ENCODE data around the gene SLC16A2. TPM values are rescaled to one million over a fixed set of nuclear protein-coding genes. Genes with fewer than 3 reads are reported as not detected.

SLC16A2 gene
- not detected for total RNA-seq

DNA sequence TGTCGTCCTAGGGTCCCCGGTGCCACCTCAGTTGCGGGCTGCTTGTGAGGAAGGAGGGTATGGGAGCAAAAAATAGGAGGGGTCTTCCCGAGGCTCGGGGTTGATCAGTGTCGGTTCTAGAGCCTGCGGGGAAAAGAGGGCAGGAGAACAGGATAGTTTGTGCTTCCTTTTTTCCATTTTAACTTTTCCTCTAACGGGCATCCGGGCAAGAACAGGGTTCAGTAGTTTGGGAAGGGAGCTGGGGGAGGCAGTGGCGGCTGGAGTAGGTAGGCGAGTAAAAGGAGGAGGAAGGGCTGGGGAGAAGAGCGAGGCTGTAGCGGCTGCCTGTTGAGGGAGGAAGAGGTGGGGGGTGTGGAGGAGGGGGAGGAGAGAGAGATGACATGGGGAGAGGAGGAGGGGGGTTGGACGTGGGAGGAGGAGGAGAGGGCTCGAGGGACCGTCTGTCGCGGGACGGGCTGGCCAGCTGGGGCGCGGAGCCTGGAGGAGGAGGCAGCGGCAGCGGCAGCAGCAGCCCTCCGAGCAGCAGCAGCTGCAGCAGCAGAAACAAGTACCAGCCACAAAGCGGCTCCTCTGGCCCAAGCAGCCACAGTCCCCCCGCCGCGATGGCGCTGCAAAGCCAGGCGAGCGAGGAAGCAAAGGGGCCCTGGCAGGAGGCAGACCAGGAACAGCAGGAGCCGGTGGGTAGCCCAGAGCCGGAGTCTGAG, at the start of gene SLC16A2:
Gene SLC16A2, plus strand, starts transcription at position 458 of the 704 bp plus-strand sequence. Its CDS starts 145 bp downstream, at position 603.
- H3K4me3 Mint-ChIP-seq: peak within 1 kb of the TSS; percentile 81
- no peaks in the 10 kb centered on the region for H3K36me3 Mint-ChIP-seq
- DNase-seq (ENCODE audit: low spot score): no peak
- H3K27me3 Mint-ChIP-seq: peaks cover 13 to 22% of the 10 kb centered on the region in 2 donors
- peaks cover 0 to 9% of the 10 kb centered on the region in 2 donors for H3K4me1 Mint-ChIP-seq (ENCODE audit: low read depth in 2 of 2)
- no peaks in the 10 kb centered on the region for H3K9me3 Mint-ChIP-seq
- no peak within 1 kb of the TSS for H3K27ac Mint-ChIP-seq
- peak; percentile 52 to 57 for ATAC-seq

DNA sequence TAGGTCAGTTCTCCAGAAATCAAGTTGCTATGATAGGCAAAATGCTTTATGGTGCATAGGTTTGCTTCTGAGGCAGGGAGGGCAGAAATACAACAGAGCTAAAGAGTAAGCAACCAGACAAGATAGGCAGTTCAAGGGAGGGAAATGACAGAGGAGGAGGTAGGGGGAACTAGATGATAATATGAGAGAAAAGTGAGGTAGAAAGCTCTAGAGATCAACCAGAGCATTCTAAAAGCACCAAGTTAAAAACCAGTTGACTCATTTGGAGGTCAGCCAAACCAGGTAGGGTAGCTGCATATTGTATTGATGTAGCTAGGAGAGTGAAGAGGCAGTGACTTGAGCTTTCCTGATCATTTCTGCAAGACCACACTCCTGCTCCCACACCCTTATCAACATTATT, 49.0 kb upstream of the SLC16A2 start:
- H3K4me3 Mint-ChIP-seq: no peak overlapping the region
- no peaks in the 10 kb centered on the region for H3K36me3 Mint-ChIP-seq
- H3K4me1 Mint-ChIP-seq (ENCODE audit: low read depth in 2 of 2): no peaks in the 10 kb centered on the region
- DNase-seq (ENCODE audit: low spot score) (no peak), ATAC-seq (no peak)
- H3K27me3 Mint-ChIP-seq: peaks cover 13 to 30% of the 10 kb centered on the region in 2 donors
- H3K27ac Mint-ChIP-seq: no peak overlapping the region
- H3K9me3 Mint-ChIP-seq: no peaks in the 10 kb centered on the region

DNA sequence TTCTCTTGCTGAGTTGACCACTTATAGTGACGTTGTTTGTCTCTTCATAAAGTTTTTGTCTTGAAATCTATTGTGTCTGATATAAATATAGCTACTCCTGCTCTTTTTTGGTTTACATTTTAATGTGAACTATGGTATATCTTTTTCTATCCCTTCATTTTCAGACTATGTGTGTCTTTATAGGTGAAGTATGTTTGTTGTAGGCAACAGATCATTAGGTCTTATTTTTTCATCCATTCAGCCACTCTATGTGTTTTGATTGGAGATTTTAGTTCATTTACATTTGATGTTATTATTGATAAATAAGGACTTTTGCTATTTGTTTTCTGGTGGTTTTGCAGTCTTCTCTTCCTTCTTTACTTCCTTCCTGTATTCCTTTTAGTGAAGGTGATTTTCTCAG, 44.0 kb upstream of the SLC16A2 start:
- H3K9me3 Mint-ChIP-seq: no peaks in the 10 kb centered on the region
- H3K27ac Mint-ChIP-seq: no peak overlapping the region
- no peak overlapping the region for H3K4me3 Mint-ChIP-seq
- no peak for ATAC-seq
- H3K4me1 Mint-ChIP-seq (ENCODE audit: low read depth in 2 of 2): no peaks in the 10 kb centered on the region
- no peak for DNase-seq (ENCODE audit: low spot score)
- no peaks in the 10 kb centered on the region for H3K36me3 Mint-ChIP-seq
- peaks cover 13 to 14% of the 10 kb centered on the region in 2 donors for H3K27me3 Mint-ChIP-seq

DNA sequence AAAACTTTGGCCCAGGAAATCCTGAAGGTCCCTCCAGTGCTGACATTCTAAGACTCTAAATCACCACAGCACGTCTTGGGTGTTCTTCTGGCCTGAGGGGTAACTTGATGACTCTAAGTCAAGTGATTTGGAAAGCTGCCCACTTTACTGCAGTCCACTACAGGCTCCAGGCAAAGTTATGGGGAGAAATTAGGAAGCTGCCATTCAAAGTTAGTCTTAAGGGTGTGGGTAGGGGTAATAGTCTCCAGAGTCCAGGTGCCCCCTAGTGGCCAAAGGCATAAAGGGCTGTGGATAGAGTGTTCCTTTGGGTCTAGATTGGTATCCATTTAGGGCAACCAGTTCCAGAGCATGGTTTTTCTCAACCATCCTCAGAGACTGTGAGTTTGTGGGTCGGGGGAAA, 38.7 kb upstream of the SLC16A2 start:
- peak; percentile 71 to 75 for ATAC-seq
- Mint-ChIP-seq H3K36me3 (no peaks in the 10 kb centered on the region), H3K4me3 (no peak overlapping the region), H3K4me1 (ENCODE audit: low read depth in 2 of 2) (no peaks in the 10 kb centered on the region), H3K27ac (no peak overlapping the region), H3K27me3 (peaks cover 5 to 18% of the 10 kb centered on the region in 2 donors), H3K9me3 (no peaks in the 10 kb centered on the region)
- peak; percentile 64 for DNase-seq (ENCODE audit: low spot score)

DNA sequence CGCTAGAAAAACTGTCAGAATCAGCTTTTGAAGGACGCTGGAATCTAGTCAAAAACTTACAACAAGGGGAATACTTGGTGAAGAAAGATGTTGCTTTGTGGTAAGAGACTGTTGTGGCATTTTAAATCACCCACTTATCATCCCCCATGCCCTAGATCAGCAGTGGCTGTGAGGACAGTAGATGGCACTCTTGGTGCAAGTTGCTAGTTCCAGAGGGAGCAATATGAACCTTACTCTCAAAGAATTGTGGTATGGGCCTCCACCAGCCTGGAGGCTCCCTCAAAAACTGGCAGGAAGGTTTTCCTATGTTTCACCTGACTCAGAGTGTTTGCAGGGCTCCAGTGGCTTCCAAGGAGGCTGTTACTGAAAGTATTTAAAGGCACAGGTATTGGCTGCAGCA, 37.7 kb upstream of the SLC16A2 start:
- no peak for DNase-seq (ENCODE audit: low spot score)
- Mint-ChIP-seq H3K27ac (no peak overlapping the region), H3K9me3 (no peaks in the 10 kb centered on the region)

DNA sequence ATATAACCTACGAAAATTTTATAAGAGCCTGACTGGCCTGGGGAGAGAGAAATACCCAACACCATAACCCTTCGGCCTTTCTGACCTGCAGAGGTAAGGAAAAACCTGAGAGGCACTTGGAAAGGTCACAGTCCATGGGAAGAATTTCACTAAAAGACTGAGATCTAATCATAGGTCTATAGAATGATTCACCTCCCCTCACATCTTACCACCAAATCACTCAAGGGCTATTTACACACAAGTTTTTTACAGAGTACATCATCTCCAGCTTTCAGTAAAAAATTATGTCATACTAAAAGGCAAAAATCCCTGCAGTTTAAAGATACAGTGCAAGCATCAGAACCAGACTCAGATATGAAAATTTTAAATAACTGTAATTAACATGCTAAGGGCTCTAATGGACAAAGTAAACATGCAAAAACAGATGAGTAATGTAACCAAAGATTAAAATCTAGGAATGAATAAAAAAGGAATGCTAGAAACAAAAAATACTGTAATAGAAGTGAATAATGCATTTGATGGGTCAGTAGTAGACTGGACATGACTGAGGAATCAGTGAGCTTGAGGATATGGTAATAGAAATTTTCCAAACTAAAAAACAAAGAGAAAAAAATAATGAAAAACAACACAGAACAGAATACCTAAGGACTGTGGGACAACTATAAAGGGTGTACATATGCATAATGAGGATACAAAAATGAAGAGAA, 32.1 kb upstream of the SLC16A2 start:
- no peaks in the 10 kb centered on the region for H3K36me3 Mint-ChIP-seq
- ATAC-seq (no peak), DNase-seq (ENCODE audit: low spot score) (no peak)
- H3K9me3 Mint-ChIP-seq: no peaks in the 10 kb centered on the region
- H3K4me3 Mint-ChIP-seq: no peak overlapping the region
- H3K27ac Mint-ChIP-seq: no peak overlapping the region
- no peaks in the 10 kb centered on the region for H3K4me1 Mint-ChIP-seq (ENCODE audit: low read depth in 2 of 2)
- H3K27me3 Mint-ChIP-seq: peaks cover 16 to 34% of the 10 kb centered on the region in 2 donors

More for the DNA sequence above, 37.7 kb upstream of the SLC16A2 start:
- H3K4me1 Mint-ChIP-seq (ENCODE audit: low read depth in 2 of 2): no peaks in the 10 kb centered on the region
- H3K27me3 Mint-ChIP-seq: peaks cover 6 to 18% of the 10 kb centered on the region in 2 donors
- H3K36me3 Mint-ChIP-seq: no peaks in the 10 kb centered on the region
- no peak overlapping the region for H3K4me3 Mint-ChIP-seq
- no peak for ATAC-seq

DNA sequence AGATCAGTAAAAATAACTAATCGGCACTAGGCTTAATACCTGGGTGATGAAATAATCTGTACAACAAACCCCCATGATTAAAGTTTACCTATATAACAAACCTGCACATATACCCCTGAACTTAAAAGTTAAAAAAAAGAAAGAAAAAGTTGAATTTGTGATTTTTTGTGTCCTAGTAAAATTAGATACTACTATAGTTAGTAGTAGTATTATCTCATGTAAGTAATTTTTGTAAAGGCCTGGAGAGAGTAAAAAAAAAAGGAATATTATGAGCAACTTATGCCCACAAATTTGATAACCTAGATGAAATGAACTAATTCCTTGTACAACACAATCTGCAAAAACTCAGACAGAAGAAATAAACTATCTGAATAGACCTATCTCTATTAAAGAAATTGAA, 25.7 kb upstream of the SLC16A2 start:
- no peak for ATAC-seq
- Mint-ChIP-seq H3K4me3 (no peak overlapping the region), H3K4me1 (ENCODE audit: low read depth in 2 of 2) (no peaks in the 10 kb centered on the region), H3K9me3 (no peaks in the 10 kb centered on the region), H3K27ac (no peak overlapping the region), H3K36me3 (no peaks in the 10 kb centered on the region), H3K27me3 (peaks cover 0 to 25% of the 10 kb centered on the region in 2 donors)
- DNase-seq (ENCODE audit: low spot score): no peak

DNA sequence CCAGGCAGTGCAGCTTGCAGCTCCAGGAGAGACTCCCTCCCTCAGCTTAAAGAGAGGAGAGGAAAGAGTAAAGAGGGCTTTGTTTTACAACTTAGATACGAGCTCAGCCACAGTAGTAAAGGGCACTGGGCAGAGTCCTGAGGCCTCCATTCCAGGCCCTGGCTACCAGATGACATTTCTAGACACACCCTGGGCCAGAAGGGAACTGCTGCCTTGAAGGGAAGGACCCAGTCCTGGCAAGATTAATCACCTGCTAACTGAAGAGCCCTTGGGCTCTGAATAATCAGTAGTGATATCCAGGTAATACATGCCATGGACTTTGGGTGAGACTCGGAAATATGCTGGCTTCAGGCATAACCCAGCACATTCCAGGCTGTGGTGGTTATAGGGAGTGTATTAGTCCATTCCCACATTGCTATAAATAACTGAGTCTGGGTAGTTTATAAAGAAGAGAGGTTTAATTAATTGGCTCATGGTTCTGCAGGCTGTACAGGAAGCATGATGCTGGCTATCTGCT, 15.3 kb upstream of the SLC16A2 start:
- no peak overlapping the region for H3K27ac Mint-ChIP-seq
- H3K27me3 Mint-ChIP-seq: peaks cover 22 to 27% of the 10 kb centered on the region in 2 donors
- H3K4me3 Mint-ChIP-seq: no peak overlapping the region
- H3K4me1 Mint-ChIP-seq (ENCODE audit: low read depth in 2 of 2): no peaks in the 10 kb centered on the region
- ATAC-seq (no peak), DNase-seq (ENCODE audit: low spot score) (no peak)
- no peaks in the 10 kb centered on the region for H3K36me3 Mint-ChIP-seq
- H3K9me3 Mint-ChIP-seq: no peaks in the 10 kb centered on the region

DNA sequence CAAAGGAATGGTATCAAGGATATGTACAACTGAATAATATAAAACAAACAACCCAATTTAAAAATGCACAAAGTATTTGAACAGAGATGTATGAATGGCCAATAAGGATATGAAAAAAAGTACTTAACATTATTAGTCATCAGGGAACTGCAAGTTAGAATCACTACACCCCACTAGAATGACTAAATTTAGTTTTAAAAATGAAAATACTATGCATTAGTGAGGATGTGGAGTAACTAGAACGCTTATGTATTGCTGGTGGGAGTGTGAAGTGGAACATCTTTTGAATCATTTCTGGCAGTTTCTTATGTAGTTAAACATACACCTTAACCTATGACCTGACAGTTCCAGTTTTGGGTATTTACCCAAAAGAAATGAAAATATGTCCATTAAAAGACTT, 13.0 kb upstream of the SLC16A2 start:
- H3K27ac Mint-ChIP-seq: no peak overlapping the region
- no peak for ATAC-seq

DNA sequence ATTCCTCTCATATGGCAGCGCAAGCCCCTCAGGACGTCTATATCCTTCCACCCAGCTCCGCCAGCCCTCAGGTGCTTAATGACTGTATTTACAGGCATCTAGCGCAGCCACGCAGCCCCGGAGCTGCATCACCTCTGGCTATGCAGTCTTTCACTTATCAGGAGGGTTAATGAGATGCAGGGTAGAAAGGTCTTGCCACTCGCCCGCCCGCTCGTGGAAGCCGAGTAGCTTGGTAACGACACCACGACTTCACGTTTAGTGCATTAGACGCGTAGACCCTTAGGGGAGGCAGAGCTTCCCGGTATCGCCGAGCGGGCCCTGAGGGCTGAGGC, 1.5 kb upstream of the SLC16A2 start:
- peaks cover 0 to 9% of the 10 kb centered on the region in 2 donors for H3K4me1 Mint-ChIP-seq (ENCODE audit: low read depth in 2 of 2)
- DNase-seq (ENCODE audit: low spot score): no peak
- H3K4me3 Mint-ChIP-seq: peak overlapping the region; percentile 72
- no peak for ATAC-seq
- H3K36me3 Mint-ChIP-seq: no peaks in the 10 kb centered on the region
- no peaks in the 10 kb centered on the region for H3K9me3 Mint-ChIP-seq
- H3K27ac Mint-ChIP-seq: no peak overlapping the region
- H3K27me3 Mint-ChIP-seq: peaks cover 17 to 22% of the 10 kb centered on the region in 2 donors

More for the DNA sequence above, 13.0 kb upstream of the SLC16A2 start:
- no peaks in the 10 kb centered on the region for H3K36me3 Mint-ChIP-seq
- H3K27me3 Mint-ChIP-seq: peaks cover 11 to 22% of the 10 kb centered on the region in 2 donors
- no peaks in the 10 kb centered on the region for H3K4me1 Mint-ChIP-seq (ENCODE audit: low read depth in 2 of 2)
- H3K4me3 Mint-ChIP-seq: no peak overlapping the region
- H3K9me3 Mint-ChIP-seq: no peaks in the 10 kb centered on the region
- DNase-seq (ENCODE audit: low spot score): no peak

DNA sequence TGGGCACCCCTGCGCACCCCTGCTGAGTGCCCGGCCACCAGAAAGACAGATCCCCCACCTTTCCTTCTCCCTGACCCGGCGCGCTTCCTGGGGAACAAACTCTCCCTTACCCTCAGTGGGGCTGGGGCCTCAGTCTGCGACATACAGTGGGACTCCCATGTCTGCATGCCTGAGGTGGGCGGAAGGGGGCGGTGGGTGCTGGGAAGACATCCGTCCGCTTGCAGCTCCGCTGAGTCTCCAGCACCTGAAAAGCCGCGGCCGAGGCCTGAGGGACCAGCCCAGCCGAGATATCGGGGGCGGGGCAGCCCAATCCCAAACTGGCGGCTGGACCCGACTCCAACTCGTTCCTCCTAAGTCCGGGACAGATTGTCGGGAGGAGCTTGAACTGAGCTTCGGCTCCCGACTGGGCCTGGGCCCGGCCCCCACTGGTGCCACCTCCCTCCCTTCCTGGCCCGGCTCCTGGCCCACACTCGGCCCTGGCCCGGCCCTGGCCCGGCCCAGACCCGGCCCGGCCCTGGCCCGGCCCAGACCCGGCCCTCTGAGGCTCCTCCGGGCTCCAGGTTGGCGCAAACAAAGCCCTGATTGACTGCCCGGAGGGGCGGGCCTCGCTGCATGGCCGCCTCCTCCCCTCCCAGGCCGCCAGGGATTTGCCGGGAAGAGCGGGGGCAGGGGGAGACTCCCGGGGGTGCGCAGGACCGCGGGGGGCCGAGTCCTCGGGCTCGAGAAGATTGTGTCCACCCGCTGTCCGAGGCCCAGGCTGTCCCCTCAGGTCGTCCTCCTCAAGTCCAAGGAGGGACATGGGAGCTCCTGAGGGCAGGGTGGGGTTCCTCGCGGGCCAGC, 877 bp upstream of the SLC16A2 start:
- peak; percentile 38 for ATAC-seq
- H3K36me3 Mint-ChIP-seq: no peaks in the 10 kb centered on the region
- H3K4me3 Mint-ChIP-seq: peak overlapping the region; percentile 81
- H3K27ac Mint-ChIP-seq: no peak overlapping the region
- H3K9me3 Mint-ChIP-seq: no peaks in the 10 kb centered on the region
- no peak for DNase-seq (ENCODE audit: low spot score)
- peaks cover 13 to 22% of the 10 kb centered on the region in 2 donors for H3K27me3 Mint-ChIP-seq
- peaks cover 0 to 9% of the 10 kb centered on the region in 2 donors for H3K4me1 Mint-ChIP-seq (ENCODE audit: low read depth in 2 of 2)

DNA sequence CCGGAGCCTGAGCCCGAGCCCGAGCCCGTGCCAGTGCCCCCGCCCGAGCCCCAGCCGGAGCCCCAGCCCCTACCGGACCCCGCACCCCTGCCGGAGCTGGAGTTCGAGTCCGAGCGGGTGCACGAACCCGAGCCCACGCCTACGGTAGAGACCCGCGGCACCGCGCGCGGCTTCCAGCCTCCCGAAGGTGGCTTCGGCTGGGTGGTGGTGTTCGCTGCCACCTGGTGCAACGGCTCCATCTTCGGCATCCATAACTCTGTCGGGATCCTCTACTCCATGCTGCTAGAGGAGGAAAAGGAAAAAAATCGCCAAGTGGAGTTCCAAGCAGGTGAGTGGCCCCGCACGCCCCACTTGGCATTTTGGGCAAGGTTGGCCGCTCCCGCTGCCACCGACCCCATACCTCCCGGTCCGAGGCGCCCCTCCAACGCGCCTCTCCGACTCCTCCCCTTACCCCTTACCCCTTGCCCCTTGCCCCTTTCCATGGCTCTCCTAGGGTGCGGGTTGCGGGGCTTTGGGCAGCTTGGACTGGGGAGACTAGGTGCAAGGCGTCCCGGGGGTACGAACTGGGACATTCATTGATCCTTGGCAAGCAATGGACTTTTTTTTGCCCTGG, 553 bp downstream of the SLC16A2 start:
- no peaks in the 10 kb centered on the region for H3K36me3 Mint-ChIP-seq
- H3K27me3 Mint-ChIP-seq: peaks cover 8 to 18% of the 10 kb centered on the region in 2 donors
- DNase-seq (ENCODE audit: low spot score) (no peak), ATAC-seq (peak in 1 of 2 donors; percentile 12)
- peaks cover 0 to 9% of the 10 kb centered on the region in 2 donors for H3K4me1 Mint-ChIP-seq (ENCODE audit: low read depth in 2 of 2)
- H3K9me3 Mint-ChIP-seq: no peaks in the 10 kb centered on the region
- H3K27ac Mint-ChIP-seq: no peak overlapping the region
- H3K4me3 Mint-ChIP-seq: peak overlapping the region; percentile 81

DNA sequence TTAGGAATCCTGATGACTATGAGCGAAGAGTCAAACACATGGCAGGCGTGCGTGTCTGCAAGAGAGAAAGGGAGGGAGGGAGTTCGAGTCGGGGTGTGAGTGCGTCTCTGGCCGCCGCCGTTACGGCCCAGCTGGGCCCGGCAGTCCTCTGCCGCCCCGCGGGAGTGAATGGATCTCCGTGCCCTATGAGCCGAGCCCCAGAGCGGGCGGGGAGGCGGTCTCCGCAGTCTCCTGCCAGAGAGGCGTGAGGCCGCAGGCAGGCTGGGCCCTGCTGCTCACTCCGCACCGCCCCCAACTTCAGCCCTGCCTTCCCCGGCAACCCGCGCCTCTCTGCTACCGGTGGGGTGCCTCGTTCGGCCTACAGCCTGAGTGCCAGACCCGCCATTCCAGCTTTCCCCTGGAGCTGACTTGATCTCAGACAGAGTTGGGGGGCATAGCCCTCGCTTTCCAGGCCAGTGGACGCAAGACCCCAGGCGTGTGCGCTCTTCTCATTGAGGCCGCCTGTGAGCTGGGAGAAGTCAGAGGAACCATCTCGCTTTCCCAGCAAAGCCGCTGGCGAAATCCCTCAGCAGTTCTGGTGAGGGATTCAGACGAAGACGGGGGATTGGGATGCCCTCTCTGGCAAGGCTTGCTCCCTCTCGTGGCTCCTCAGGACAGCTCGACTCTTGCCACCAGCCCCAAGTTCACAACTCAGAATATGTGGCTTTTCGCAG, 1.4 kb downstream of the SLC16A2 start:
- H3K9me3 Mint-ChIP-seq: no peaks in the 10 kb centered on the region
- ATAC-seq (peak in 1 of 2 donors; percentile 58), DNase-seq (ENCODE audit: low spot score) (no peak)
- H3K36me3 Mint-ChIP-seq: no peaks in the 10 kb centered on the region
- no peak overlapping the region for H3K27ac Mint-ChIP-seq
- H3K4me1 Mint-ChIP-seq (ENCODE audit: low read depth in 2 of 2): peaks cover 0 to 9% of the 10 kb centered on the region in 2 donors
- peak overlapping the region; percentile 39 for H3K4me3 Mint-ChIP-seq
- H3K27me3 Mint-ChIP-seq: peaks cover 6 to 18% of the 10 kb centered on the region in 2 donors
